GM19452 (cell line): ENCODE results near the gene PDE10A.

ENCODE experiments used
- ATAC-seq: cut with Tn5 transposase; IDR thresholded peaks from one replicate; pipeline ENCODE4 v1.9.1; 2021; ENCODE audit not compliant: unreplicated experiment

Gene PDE10A

GRCh38 chr6:165300422-165300936, 362.6 kb downstream of the PDE10A start:
- no peak for ATAC-seq

DNA sequence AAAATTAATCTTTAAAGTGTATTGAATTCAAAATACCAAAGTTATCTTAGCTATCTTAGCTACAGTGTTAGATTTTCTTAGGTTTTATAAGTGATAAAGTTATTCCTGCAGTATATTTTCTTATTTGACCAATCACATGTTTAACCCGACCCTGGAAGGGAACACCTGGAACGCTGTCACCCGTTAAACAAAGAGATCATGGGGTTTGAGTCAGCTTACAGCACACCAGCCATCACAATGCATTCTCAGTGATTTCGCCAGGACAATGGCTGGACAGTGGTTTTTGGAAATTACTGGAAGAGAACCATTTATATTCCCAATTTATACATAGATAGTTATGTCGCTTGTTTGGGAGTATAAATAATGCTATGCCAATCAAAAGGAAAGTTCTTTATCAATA, 364.2 kb downstream of the PDE10A start:
- no peak for ATAC-seq

DNA sequence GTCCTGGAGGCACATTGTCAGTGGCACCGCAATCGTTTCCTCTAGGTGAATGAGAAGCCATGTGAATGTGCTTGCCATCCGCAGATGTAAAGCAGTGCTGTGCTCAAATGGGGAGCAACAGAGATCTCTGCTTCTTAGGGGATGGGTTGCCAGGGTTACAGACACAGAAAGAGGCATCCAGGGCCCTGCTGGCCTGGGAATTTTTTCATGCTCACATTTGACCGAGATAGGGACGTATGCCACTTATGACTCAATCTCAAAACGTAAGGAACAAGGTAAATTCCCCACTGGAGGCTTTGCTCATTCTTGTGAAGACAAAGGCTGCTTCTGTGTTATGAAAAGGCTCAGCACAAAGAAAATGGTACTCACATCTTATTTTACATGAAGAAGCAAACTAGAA, 364.6 kb downstream of the PDE10A start:
- no peak for ATAC-seq

DNA sequence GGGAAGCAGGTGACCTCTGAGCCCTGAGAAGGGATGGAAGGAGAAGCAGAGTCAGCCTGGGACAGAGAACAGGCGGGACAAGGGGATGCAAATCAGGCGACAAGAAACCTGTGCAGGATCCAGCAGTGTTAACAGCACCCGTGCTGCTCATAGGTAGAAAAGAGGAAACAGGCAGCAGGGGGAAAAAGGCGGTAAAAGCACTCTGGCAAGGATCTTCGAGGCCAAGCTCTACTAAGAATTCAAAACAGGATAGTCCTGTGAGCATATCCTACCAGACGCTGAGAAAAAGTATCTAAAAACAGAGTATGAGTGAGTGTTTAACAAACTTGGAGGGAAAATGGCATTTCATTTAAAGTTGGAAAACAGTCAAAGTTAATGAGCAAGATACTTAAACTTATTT, 370.4 kb downstream of the PDE10A start:
- no peak for ATAC-seq
